ENCODE data around the gene OR1A2. TPM values are rescaled to one million over a fixed set of nuclear protein-coding genes. Genes with fewer than 3 reads are reported as not detected.
"Not testable (repeated sequence)": the region's sequence is repeated elsewhere in the genome, so short reads cannot be mapped to it uniquely, and the experiment has no call there.

Gene OR1A2
- total RNA-seq, result not detected

DNA sequence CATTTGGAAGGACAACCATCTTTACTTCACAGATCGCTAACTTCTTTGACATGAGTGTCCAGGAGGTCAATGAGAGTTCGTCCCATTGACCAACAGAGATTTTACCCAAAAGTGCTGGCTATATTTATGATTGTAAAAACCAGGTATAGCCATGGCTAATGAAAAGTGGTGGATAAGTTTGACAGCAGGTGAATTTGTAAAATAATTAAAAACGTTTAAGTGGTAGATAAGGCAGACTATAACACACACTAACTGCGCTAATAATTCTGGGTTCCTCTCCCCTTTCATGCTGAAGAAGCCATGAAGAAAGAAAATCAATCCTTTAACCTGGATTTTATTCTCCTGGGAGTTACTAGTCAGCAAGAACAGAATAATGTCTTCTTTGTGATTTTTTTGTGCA, at the start of gene OR1A2:
Gene OR1A2, plus strand, starts transcription at position 301 of the 400 bp plus-strand sequence. Its CDS starts 0 bp downstream, at position 301.
- no peak for DNase-seq

DNA sequence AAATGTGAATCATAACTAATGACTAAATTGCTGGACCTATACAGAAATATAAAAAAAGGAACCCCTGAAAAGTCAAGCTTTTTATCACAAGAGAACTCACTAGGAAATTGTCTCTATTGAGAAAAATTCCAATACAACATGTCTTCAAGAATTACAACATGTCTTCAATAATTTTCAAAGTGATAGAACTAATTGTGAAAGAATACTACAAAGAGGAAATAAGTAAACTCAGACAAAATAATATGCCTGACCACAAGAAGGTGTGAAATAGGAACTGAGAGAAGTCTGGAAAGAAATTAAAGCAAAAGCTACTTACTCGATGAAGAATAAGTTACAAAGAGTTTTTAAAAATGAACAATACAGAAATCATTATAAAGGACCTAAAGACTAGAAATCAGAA, 40.1 kb upstream of the OR1A2 start:
- no peak for DNase-seq

- no peak for DNase-seq
Observed at GRCh38 chr17:3167574-3167973, 29.7 kb upstream of the OR1A2 start.

DNA sequence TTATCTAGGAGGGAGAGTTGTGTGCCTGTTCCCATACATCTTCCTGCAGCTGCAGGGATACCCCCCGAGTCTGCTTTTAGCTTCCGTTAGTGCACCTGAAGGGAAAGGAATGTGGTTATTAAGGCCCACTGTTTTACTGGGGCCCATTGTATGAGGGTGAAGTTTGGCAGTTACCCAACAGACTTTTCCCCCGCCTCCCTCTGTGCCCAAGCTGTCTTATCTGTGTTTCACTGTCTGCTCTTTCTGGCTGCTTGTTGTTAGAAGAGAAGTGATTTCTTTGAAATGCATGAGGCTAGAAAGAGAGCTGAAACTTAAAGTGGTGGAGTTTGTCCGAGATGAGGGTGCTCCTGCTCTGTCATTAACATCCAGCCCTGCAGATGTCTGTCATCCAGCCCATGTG, 7.4 kb upstream of the OR1A2 start:
- DNase-seq, result no peak

- no peak for DNase-seq
Observed at GRCh38 chr17:3207367-3207766, 10.0 kb downstream of the OR1A2 start, which contains the start of gene OR1A1. OR1A1 (plus strand) TSS chr17:3207667; CDS start chr17:3215621, 7,954 bp downstream.

GRCh38 chr17:3208484-3208883, 11.2 kb downstream of the OR1A2 start:
- no peak for DNase-seq

GRCh38 chr17:3213001-3213400, 15.7 kb downstream of the OR1A2 start:
- DNase-seq, result no peak

DNA sequence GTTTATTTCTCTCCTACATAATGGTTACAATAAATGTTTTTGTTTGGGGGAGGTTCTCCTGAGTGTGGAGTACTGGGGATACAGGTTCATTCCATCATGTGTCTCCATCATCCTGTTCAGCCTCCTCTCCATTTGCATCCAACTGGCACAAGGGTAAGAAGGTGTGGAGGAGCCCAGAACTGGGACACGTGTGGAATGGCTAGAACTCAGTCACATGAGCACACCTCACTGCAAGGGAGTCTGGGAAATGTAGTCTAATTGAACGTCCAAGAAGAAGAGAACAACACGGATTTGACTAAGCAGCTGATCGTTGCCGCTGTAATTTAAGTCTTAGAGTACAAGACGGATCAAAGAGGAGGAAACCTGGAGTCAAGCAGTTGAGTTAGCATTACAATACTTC, 16.3 kb downstream of the OR1A2 start:
- no peak for DNase-seq

DNA sequence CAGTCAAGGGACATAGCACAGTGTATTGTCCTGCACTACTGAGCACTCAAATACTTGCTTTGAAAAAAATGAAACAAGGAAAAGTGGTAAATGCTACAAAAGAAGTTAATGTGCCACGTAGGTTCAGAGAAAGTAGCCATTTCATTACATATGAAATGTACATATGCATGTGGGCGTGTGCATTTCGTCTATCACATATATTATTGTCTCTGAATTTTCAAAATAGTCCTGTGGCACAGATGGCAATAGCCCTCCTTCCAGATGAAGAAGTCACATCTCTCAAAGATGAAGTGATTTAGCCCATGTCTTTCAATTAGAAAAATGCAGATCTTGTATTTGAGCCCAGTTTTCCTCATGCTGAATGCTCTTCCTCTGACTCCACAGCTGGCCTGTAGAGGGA, 22.7 kb downstream of the OR1A2 start:
- DNase-seq, result not testable (repeated sequence)

GRCh38 chr17:3221850-3222249, 24.5 kb downstream of the OR1A2 start:
- DNase-seq, result no peak

- no peak for DNase-seq
Observed at GRCh38 chr17:3222505-3222904, 25.2 kb downstream of the OR1A2 start.

DNA sequence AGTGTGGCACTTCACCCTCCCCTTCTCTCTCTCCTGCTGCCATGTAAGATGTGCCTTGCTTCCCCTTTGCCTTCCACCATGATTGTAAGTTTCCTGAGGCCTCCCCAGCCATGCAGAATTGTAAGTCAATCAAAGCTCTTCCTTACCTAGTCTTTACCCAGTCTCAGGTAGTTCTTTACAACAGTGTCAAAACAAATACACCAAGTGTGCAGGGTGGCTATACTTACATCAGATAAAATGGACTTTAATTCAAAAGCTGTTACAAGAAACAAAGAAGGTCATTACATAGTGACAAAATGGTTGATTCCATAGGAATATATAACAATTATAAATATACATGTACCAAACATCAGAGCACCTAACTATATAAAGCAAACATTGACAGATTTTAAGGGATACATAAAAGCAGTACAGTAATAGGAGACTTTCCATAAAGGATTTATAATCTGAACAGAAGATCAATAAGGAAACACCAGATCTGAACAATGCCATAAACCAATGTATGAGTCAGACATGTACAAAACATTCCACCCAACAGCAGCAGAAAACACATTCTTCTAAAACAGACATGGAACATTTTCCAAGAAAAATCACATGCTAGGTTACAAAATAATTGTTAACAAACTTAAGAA, 27.5 kb downstream of the OR1A2 start:
- not testable (repeated sequence) for DNase-seq

- DNase-seq, result not testable (repeated sequence)
Observed at GRCh38 chr17:3232300-3232699, 35.0 kb downstream of the OR1A2 start.

DNA sequence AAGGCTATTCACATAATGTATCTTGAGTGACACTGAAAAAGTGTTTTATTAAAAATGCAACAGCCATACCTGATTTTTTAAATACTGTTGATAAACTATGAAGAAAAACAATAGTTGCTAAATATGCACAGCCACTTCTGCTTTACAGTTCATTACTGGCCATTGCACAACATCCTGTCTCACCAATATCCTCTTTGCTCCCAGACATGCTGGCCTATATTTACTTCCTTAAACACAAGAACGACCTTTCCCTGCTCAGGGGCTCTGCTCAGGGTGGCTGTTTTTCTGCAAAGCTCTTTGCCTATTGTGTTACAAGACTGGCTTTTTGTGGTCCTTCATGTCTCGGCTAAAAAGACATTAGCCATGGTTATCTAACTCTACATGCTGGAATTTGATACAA, 41.4 kb downstream of the OR1A2 start:
- not testable (repeated sequence) for DNase-seq

DNA sequence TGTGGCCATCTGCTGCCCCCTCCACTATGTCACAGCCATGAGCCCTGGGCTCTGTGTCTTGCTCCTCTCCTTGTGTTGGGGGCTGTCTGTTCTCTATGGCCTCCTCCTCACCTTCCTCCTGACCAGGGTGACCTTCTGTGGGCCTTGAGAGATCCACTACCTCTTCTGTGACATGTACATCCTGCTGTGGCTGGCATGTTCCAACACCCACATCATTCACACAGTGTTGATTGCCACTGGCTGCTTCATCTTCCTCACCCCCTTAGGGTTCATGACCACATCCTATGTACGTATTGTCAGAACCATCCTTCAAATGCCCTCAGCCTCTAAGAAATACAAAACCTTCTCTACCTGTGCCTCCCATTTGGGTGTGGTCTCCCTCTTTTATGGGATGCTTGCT, 43.7 kb downstream of the OR1A2 start:
- not testable (repeated sequence) for DNase-seq

DNA sequence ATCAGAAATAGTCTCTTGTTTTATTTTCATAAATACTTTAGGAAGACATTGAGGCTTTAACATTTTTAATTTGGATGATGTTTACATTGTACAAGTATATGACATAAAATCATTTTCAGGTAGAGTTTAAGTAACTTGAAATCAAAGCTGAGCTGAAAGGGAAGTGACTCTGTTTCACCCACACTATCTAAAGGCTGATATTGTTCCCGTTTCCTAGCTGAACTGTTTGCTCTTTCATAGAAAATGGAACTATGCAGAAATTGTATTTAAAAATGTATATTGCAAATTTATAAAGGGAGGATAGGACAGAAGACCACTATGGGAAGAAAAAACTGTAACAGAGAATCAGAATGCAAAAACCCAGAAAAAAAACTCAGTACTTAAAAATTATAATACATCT, 47.5 kb downstream of the OR1A2 start:
- DNase-seq, result not testable (repeated sequence)

Other genes starting within 250 kb of the OR1A2 start
- not detected for gene OR1D5, start 133.9 kb upstream of the OR1A2 start, total RNA-seq
- not detected for gene OR1D2, start 93.1 kb upstream of the OR1A2 start, total RNA-seq
- not detected for gene OR1G1, start 70.0 kb upstream of the OR1A2 start, total RNA-seq
- not detected for gene OR1A1, start 10.1 kb downstream of the OR1A2 start, total RNA-seq
- gene OR3A1, start 100.8 kb downstream of the OR1A2 start, total RNA-seq, result not detected
- gene OR3A2, start 188.8 kb downstream of the OR1A2 start, total RNA-seq, result 0.94 TPM
- gene OR1E1, start 200.9 kb downstream of the OR1A2 start, total RNA-seq, result not detected
- gene OR3A3, start 213.9 kb downstream of the OR1A2 start, total RNA-seq, result not detected
- not detected for gene OR1E2, start 236.3 kb downstream of the OR1A2 start, total RNA-seq

Measured in occipital lobe (tissue), 2 donors.